Lower leg skin (tissue), 4 donors: Measurements from ENCODE around the gene PTPRT. TPM values are rescaled to one million over a fixed set of nuclear protein-coding genes. Genes with fewer than 3 reads are reported as not detected.

Source experiments
- DNase-seq, 2 donors: peaks; one replicate each; pipeline ENCODE4 v3.0.0-alpha.2; 2019; ENCODE audit warnings: low spot score in 2 of 2
- H3K4me3 ChIP-seq: fragments of 200-600 bp; sonication (generic); 2 replicates; pipeline ENCODE4 v1.5.1; 2017; ENCODE audit warnings: mild to moderate bottlenecking, low read depth; ENCODE audit not compliant: poor library complexity, severe bottlenecking
- CTCF ChIP-seq, 3 donors: fragments of 450-650 bp; IDR thresholded peaks; one replicate each; pipeline ENCODE4 v1.5.1; 2016; ENCODE audit warnings: antibody characterized with exemption in 3 of 3, mild to moderate bottlenecking in 3 of 3, moderate library complexity in 2 of 3
- POLR2A ChIP-seq, 2 donors: fragments of 450-650 bp; IDR thresholded peaks; one replicate each; pipeline ENCODE4 v1.6.1; 2016 to 2017; ENCODE audit warnings: antibody characterized with exemption in 2 of 2, mild to moderate bottlenecking in 1 of 2, moderate library complexity in 1 of 2
- WGBS, 2 donors: methylation state at CpG; one replicate each; pipeline ENCODE4 v1.1.5; 2018; 5-methylcytosine and 5-hydroxymethylcytosine counted together
- intact Hi-C: fragments of 100-400 bp; cut with DNase I; formaldehyde crosslinking; loops from one replicate; pipeline ENCODE4 v1.15.0; 2023; ENCODE audit warnings: low total_unique reads
- total RNA-seq, 4 donors: library from RNA; depleted of rRNA; stranded (reverse); fragments of >200 nt; gene quantifications; one replicate each; pipeline ENCODE4 v1.1.0, GENCODE V29; 2016

The PTPRT gene
- total RNA-seq, 4 donors from 2014 or later, result 0.34 to 1.4 (median 0.95) TPM

- TF ChIP-seq POLR2A (IDR thresholded peaks at IDR 0.05) (no peak), CTCF (IDR thresholded peaks at IDR 0.05) (no peak)
- peak in 1 of 2 donors; percentile 56 for DNase-seq
- intact Hi-C loops, result no loop called here
- 20 to 22% methylated on average over 1 of the region's 1 CpG for WGBS, 2 donors
- H3K4me3 ChIP-seq, result no peak overlapping the region
Observed at GRCh38 chr20:42082611-42083010, 1107.1 kb downstream of the PTPRT start.

GRCh38 chr20:42080956-42081355 is 1108.8 kb downstream of the PTPRT start:
- no peak for DNase-seq
- no peak for TF ChIP-seq POLR2A (IDR thresholded peaks at IDR 0.05)
- no peak for TF ChIP-seq CTCF (IDR thresholded peaks at IDR 0.05)
- intact Hi-C loops, result no loop called here
- H3K4me3 ChIP-seq, result no peak overlapping the region
- WGBS, 2 donors, result 70 to 75% methylated on average over 4 of the region's 4 CpGs

- H3K4me3 ChIP-seq, result no peak overlapping the region
- intact Hi-C loops, result no loop called here
- WGBS, 2 donors, result 33 to 38% methylated on average over 1 of the region's 1 CpG
- TF ChIP-seq POLR2A (IDR thresholded peaks at IDR 0.05) (no peak), CTCF (IDR thresholded peaks at IDR 0.05) (no peak)
- no peak for DNase-seq
Observed at GRCh38 chr20:42074944-42075343, 1114.8 kb downstream of the PTPRT start.

GRCh38 chr20:42067596-42067995 is 1122.1 kb downstream of the PTPRT start:
- WGBS, 2 donors, result 59 to 61% methylated on average over 3 of the region's 3 CpGs
- intact Hi-C loops, result no loop called here
- TF ChIP-seq POLR2A (IDR thresholded peaks at IDR 0.05) (no peak), CTCF (IDR thresholded peaks at IDR 0.05) (no peak)
- H3K4me3 ChIP-seq, result no peak overlapping the region
- DNase-seq, result no peak

GRCh38 chr20:42067174-42067573 is 1122.5 kb downstream of the PTPRT start:
- H3K4me3 ChIP-seq, result no peak overlapping the region
- no peak for DNase-seq
- no peak for TF ChIP-seq CTCF (IDR thresholded peaks at IDR 0.05)
- TF ChIP-seq POLR2A (IDR thresholded peaks at IDR 0.05), result no peak
- WGBS, 2 donors, result 89 to 95% methylated on average over 5 of the region's 5 CpGs
- intact Hi-C loops, result no loop called here

- H3K4me3 ChIP-seq, result no peak overlapping the region
- 75 to 76% methylated on average over 4 of the region's 4 CpGs for WGBS, 2 donors
- no peak for TF ChIP-seq CTCF (IDR thresholded peaks at IDR 0.05)
- TF ChIP-seq POLR2A (IDR thresholded peaks at IDR 0.05), result no peak
- intact Hi-C loops, result no loop called here
- no peak for DNase-seq
Observed at GRCh38 chr20:42063141-42063540, 1126.6 kb downstream of the PTPRT start.
